SHP77 (cell line): Measurements from ENCODE around the gene PRDM7.
"Not testable (repeated sequence)": the region's sequence is repeated elsewhere in the genome, so short reads cannot be mapped to it uniquely, and the experiment has no call there.

Experiments
- DNase-seq, 2 experiments: peaks; one replicate each; lab custom pipeline; 2025; lab: John Stamatoyannopoulos, UW

The PRDM7 gene

GRCh38 chr16:90077240-90077756 lies at the start of gene PRDM7:
TSS of gene PRDM7 (minus strand) at chr16:90077331. CDS start at chr16:90075910, 1,421 bp downstream.
- peak; percentile 97 to 98 for DNase-seq

- DNase-seq, result not testable (repeated sequence)
Measured at GRCh38 chr16:90121846-90122245, 44.7 kb upstream of the PRDM7 start.

- not testable (repeated sequence) for DNase-seq
Measured at GRCh38 chr16:90107617-90108016, 30.5 kb upstream of the PRDM7 start.

GRCh38 chr16:90107060-90107459 lies 29.9 kb upstream of the PRDM7 start:
- DNase-seq, result not testable (repeated sequence)

- DNase-seq, result not testable (repeated sequence)
Measured at GRCh38 chr16:90106271-90106670, 29.1 kb upstream of the PRDM7 start.

GRCh38 chr16:90104725-90105124 lies 27.6 kb upstream of the PRDM7 start:
- not testable (repeated sequence) for DNase-seq

- not testable (repeated sequence) for DNase-seq
Measured at GRCh38 chr16:90102086-90102884, 25.2 kb upstream of the PRDM7 start.

GRCh38 chr16:90101332-90101731 lies 24.2 kb upstream of the PRDM7 start:
- not testable (repeated sequence) for DNase-seq

GRCh38 chr16:90100790-90101189 lies 23.7 kb upstream of the PRDM7 start:
- DNase-seq, result not testable (repeated sequence)

GRCh38 chr16:90100229-90100628 lies 23.1 kb upstream of the PRDM7 start:
- not testable (repeated sequence) for DNase-seq

GRCh38 chr16:90098936-90099335 lies 21.8 kb upstream of the PRDM7 start:
- not testable (repeated sequence) for DNase-seq

- peak; percentile 9 to 28 for DNase-seq
Measured at GRCh38 chr16:90097010-90097684, 20.0 kb upstream of the PRDM7 start.

GRCh38 chr16:90094791-90095190 lies 17.7 kb upstream of the PRDM7 start:
- not testable (repeated sequence) for DNase-seq

GRCh38 chr16:90094296-90094695 lies 17.2 kb upstream of the PRDM7 start:
- DNase-seq, result not testable (repeated sequence)

- not testable (repeated sequence) for DNase-seq
Measured at GRCh38 chr16:90093799-90094198, 16.7 kb upstream of the PRDM7 start.

GRCh38 chr16:90092781-90093180 lies 15.7 kb upstream of the PRDM7 start:
- not testable (repeated sequence) for DNase-seq

- DNase-seq, result no peak
Measured at GRCh38 chr16:90084215-90084950, 7.3 kb upstream of the PRDM7 start.

GRCh38 chr16:90083139-90083538 lies 6.0 kb upstream of the PRDM7 start:
- no peak for DNase-seq

GRCh38 chr16:90081606-90081970 lies 4.5 kb upstream of the PRDM7 start:
- peak; percentile 24 to 55 for DNase-seq

GRCh38 chr16:90078579-90078895 lies 1.4 kb upstream of the PRDM7 start:
- no peak for DNase-seq

- DNase-seq, result peak; percentile 50 to 58
Measured at GRCh38 chr16:90077757-90078578, 837 bp upstream of the PRDM7 start.
